Measurements from ENCODE around the gene KCNN3.
"Not testable (repeated sequence)": the region's sequence is repeated elsewhere in the genome, so short reads cannot be mapped to it uniquely, and the experiment has no call there.

The KCNN3 gene

DNA sequence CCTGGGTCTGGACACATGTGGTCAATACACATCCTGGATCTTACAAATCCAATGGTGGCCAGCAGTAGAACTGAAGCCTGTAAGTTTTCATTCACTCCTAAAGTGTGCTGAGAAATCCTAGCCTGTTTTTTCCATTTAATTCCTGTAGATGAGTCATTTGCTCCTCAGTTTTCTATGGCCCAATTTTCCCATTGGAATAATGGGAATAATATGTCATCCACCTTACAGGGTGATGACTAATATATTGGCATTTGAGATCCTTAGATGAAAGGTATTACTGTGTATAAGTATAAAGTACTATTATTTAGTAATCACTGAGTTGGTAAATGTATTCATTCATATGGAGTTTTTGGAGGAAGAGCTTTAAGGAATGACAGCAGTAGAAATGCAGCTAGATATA lies 172.4 kb downstream of the KCNN3 start:
- DNase-seq (ENCODE audit: insufficient read length) (no peak), FAIRE-seq (no peak)
- no peak for TF ChIP-seq POLR2AphosphoS5 (IDR thresholded peaks at IDR 0.05; ENCODE audit: low read depth, low read length)
- no peak for TF ChIP-seq TAF1 (IDR thresholded peaks at IDR 0.05; ENCODE audit: borderline replicate concordance, low read depth, low read length)
- TF ChIP-seq POLR2A (IDR thresholded peaks at IDR 0.05; ENCODE audit: low read depth, low read length): no peak

DNA sequence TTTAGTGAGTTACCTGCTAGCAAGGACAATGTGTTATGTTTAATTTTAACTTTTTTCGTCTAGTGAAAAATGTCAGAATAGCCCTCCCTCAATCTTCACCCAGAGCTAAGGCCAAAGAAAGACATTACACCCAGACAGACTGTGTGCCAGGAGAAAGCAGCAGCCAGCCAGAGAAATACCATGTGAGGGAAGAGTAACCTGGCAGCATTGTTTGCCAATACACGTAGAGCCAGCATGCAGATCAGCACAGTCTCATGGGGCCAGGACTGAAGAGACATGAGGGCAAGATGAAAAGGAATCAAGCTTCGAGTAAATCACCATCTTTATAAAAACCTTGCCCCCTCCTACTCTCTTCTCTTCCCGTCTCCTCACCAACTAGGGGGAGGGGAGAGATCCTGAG lies 173.6 kb downstream of the KCNN3 start:
- DNase-seq (ENCODE audit: insufficient read length) (no peak), FAIRE-seq (no peak)
- TF ChIP-seq POLR2A (IDR thresholded peaks at IDR 0.05; ENCODE audit: low read depth, low read length) (no peak), TAF1 (IDR thresholded peaks at IDR 0.05; ENCODE audit: borderline replicate concordance, low read depth, low read length) (no peak)

DNA sequence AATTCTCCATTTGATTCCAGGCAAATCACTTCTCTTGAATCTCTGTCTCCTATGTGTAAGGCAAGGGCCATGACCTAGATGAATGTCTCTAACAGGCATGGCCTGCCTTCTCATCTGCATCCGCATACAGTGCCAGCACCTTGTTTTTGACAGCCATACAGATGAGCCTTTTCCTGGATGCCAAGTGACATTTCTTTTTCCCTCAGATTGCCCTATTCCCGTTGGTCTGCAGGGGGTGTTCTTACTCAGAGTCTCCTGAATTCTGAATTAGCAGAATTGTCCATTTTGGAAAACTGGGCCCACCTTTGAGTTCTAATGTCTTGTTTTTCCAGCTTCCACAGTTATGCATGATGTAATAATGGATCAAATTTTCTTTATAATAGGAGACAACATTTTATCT lies 174.1 kb downstream of the KCNN3 start:
- FAIRE-seq (no peak), DNase-seq (ENCODE audit: insufficient read length) (no peak)
- TF ChIP-seq TAF1 (IDR thresholded peaks at IDR 0.05; ENCODE audit: borderline replicate concordance, low read depth, low read length): no peak
- no peak for TF ChIP-seq POLR2AphosphoS5 (IDR thresholded peaks at IDR 0.05; ENCODE audit: low read depth, low read length)
- TF ChIP-seq POLR2A (IDR thresholded peaks at IDR 0.05; ENCODE audit: low read depth, low read length): no peak

DNA sequence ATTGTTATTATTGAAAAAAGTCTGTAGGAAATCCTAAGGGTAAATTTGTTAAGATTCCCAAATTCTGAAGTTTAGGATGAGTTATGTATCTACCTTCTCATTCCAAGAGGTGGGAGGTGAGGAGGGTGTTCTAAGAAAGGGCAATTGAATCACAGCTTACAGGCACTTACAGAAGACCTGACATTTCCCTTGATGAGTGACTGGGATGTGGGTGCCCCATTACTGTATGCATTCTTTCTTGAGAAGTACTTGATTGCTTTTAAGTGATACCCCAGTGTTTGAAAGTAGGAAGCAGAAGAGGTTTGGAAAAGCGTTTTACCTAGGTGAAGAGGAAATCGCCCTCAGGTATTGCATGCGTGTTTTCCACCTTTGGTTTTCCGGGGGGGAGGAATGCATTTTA lies 175.1 kb downstream of the KCNN3 start:
- DNase-seq (ENCODE audit: insufficient read length) (no peak), FAIRE-seq (no peak)
- TF ChIP-seq POLR2A (IDR thresholded peaks at IDR 0.05; ENCODE audit: low read depth, low read length) (no peak), POLR2AphosphoS5 (IDR thresholded peaks at IDR 0.05; ENCODE audit: low read depth, low read length) (no peak), TAF1 (IDR thresholded peaks at IDR 0.05; ENCODE audit: borderline replicate concordance, low read depth, low read length) (no peak)

DNA sequence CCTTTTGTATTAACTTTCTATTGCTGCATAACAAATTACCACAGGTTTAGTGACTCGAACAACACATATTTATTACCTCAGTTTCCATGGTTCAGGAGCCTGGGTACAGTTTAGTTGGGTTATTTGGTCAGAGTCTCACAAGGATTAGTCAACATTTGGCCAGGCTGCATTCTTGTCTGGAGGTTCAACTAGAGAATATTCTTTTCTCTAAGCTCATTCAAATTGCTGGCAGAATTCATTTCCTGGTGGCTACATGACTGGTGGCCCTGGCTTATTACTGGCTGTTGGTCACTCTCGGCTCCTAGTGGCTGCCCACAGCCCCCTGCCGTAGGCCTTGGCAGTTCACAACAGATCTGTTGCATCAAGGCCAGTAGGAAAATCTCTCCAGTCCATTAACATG lies 181.0 kb downstream of the KCNN3 start:
- TF ChIP-seq TAF1 (IDR thresholded peaks at IDR 0.05; ENCODE audit: borderline replicate concordance, low read depth, low read length) (no peak), POLR2AphosphoS5 (IDR thresholded peaks at IDR 0.05; ENCODE audit: low read depth, low read length) (no peak), POLR2A (IDR thresholded peaks at IDR 0.05; ENCODE audit: low read depth, low read length) (no peak)
- no peak for FAIRE-seq
- no peak for DNase-seq (ENCODE audit: insufficient read length)

DNA sequence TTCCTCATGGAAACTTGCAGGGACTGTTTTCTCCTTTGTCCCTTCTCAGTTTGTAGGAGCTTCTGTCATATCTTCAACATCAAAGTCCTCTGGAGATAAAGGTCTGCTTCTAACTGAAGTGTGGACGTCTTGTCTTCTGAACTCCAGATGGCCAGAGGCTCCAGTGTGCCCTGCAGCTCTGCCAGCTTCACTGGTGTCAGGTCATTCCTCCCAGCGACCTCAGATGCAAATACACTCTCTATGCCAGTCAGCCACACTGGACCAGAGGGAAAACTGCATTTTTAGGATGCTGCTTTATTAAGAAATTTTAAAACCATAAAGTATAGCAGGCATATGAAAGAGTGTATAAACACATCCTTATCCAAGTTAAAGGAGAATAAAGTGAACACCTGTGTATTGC lies 183.6 kb downstream of the KCNN3 start:
- TF ChIP-seq POLR2AphosphoS5 (IDR thresholded peaks at IDR 0.05; ENCODE audit: low read depth, low read length): no peak
- no peak for TF ChIP-seq POLR2A (IDR thresholded peaks at IDR 0.05; ENCODE audit: low read depth, low read length)
- TF ChIP-seq TAF1 (IDR thresholded peaks at IDR 0.05; ENCODE audit: borderline replicate concordance, low read depth, low read length): no peak
- FAIRE-seq (no peak), DNase-seq (ENCODE audit: insufficient read length) (no peak)

DNA sequence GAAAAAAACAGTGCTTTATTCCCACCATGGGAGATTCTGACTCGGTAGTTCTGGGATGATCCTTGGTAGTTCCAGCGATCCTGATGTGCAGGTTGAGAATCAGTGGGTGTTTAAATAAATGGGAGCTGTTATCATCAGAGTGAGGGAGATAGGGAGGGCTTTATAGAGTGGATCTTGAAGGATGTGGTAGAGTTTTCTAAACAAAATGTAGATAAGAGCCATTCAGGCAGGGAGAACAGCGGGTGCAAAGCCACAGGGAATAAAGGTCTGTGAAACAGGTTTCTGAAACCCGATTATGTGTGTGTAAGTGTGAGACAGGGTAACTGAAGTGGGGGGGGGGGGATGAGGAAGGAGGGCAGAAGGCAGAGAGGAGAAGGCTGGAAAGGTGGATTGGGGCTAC lies 186.3 kb downstream of the KCNN3 start:
- no peak for TF ChIP-seq POLR2AphosphoS5 (IDR thresholded peaks at IDR 0.05; ENCODE audit: low read depth, low read length)
- no peak for TF ChIP-seq POLR2A (IDR thresholded peaks at IDR 0.05; ENCODE audit: low read depth, low read length)
- TF ChIP-seq TAF1 (IDR thresholded peaks at IDR 0.05; ENCODE audit: borderline replicate concordance, low read depth, low read length): no peak
- DNase-seq (ENCODE audit: insufficient read length): no peak
- no peak for FAIRE-seq

DNA sequence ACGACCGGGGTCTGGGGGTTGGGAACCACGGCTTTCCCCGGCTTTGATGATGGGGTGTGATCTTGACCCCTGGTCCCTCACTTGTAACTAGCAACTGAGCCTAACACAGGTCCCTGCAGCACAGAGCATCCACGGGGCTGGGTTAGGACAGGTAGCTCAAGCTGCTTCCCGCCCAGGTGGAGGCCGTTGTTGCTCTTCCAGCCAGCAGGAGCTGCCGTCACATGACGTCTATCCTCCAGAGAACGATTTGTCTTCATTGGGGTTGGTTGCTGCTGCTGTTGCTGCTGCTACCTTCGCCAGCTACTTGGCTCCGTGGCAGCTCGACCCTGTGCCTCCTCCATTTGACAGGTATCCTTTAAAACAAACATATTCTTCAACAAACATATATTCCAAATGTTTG lies 187.8 kb downstream of the KCNN3 start:
- FAIRE-seq: no peak
- DNase-seq (ENCODE audit: insufficient read length): no peak
- TF ChIP-seq TAF1 (IDR thresholded peaks at IDR 0.05; ENCODE audit: borderline replicate concordance, low read depth, low read length) (no peak), POLR2A (IDR thresholded peaks at IDR 0.05; ENCODE audit: low read depth, low read length) (no peak), POLR2AphosphoS5 (IDR thresholded peaks at IDR 0.05; ENCODE audit: low read depth, low read length) (no peak)

DNA sequence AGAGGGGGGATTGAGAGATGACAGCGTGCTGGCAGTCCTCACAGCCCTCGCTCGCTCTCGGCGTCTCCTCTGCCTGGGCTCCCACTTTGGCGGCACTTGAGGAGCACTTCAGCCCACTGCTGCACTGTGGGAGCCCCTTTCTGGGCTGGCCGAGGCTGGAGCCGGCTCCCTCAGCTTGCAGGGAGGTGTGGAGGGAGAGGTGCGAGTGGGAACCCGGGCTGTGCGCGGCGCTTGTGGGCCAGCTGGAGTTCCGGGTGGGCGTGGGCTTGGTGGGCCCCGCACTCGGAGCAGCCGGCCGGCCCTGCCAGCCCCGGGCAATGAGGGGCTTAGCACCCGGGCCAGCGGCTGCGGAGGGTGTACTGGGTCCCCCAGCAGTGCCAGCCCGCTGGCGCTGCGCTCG lies 192.2 kb downstream of the KCNN3 start:
- not testable (repeated sequence) for DNase-seq (ENCODE audit: insufficient read length); FAIRE-seq

DNA sequence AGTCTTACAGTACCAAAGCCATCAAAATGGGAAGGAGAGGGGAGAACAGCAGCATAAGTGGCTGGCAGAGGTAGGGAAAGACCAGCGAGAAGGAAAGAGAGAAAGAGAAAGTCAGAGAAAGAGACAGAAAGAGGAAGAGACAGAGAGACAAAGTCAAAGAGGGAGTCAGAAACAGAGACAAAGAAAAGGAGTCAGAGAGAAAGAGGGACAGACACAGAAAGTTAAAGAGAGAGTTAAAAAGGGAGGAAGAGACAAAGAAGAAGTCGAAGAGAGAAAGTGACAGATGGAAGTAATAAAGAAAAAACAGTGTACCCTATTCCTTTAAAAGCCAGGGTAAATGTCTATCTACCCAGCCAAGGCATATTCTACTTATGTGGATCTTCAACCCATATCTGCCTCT lies 193.2 kb downstream of the KCNN3 start:
- not testable (repeated sequence) for FAIRE-seq; DNase-seq (ENCODE audit: insufficient read length)

DNA sequence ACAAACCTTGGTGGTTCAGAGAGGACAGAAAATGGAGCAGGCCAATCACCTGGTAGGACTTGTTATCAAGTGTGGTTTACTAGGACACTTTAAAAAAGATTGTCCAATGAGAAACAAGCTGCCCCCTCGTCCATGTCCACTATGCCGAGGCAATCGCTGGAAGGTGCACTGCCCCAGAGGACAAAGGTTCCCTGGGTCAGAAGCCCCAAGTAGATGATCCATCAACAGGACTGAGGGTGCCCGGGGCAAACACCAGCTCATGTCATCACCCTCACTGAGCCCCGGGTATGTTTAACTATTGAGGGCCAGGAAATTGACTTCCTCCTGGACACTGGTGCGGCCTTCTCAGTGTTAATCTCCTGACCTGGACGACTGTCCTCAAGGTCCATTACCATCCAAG lies 195.6 kb downstream of the KCNN3 start:
- not testable (repeated sequence) for FAIRE-seq; DNase-seq (ENCODE audit: insufficient read length)

DNA sequence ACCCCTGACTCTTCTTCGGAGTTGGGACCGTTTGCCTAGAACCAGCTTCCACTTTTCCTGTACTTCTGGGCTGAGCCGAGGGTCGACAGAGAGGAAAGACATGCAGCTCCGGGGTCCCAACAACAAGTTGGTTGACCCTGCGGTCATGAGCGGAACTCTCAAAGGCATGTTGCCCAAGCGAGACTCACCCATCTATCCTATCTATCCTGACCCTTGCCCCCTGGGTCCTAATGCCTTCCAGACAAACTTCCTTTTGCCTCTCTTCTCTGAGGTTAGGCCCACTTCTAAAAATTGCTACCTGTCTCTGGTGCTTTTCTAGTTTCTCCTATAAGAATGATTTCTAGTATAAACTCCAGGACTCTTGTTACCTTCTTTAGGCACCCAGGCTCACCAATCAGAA lies 197.8 kb downstream of the KCNN3 start:
- not testable (repeated sequence) for FAIRE-seq; DNase-seq (ENCODE audit: insufficient read length)

DNA sequence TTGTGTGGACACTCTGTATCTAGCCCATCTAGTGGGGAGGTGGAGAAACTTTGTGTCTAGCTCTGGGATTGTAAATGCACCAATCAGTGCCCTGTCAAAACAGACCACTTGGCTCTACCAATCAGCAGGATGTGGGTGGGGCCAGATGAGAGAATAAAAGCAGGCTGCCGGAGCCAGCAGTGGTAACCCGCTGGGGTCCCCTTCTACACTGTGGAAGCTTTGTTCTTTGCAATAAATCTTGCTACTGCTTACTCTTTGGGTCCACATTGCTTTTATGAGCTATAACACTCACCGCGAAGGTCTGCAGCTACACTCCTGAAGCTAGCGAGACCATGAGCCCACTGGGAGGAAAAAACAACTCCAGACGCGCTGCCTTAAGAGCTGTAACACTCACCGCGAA lies 198.7 kb downstream of the KCNN3 start:
- not testable (repeated sequence) for DNase-seq (ENCODE audit: insufficient read length); FAIRE-seq

DNA sequence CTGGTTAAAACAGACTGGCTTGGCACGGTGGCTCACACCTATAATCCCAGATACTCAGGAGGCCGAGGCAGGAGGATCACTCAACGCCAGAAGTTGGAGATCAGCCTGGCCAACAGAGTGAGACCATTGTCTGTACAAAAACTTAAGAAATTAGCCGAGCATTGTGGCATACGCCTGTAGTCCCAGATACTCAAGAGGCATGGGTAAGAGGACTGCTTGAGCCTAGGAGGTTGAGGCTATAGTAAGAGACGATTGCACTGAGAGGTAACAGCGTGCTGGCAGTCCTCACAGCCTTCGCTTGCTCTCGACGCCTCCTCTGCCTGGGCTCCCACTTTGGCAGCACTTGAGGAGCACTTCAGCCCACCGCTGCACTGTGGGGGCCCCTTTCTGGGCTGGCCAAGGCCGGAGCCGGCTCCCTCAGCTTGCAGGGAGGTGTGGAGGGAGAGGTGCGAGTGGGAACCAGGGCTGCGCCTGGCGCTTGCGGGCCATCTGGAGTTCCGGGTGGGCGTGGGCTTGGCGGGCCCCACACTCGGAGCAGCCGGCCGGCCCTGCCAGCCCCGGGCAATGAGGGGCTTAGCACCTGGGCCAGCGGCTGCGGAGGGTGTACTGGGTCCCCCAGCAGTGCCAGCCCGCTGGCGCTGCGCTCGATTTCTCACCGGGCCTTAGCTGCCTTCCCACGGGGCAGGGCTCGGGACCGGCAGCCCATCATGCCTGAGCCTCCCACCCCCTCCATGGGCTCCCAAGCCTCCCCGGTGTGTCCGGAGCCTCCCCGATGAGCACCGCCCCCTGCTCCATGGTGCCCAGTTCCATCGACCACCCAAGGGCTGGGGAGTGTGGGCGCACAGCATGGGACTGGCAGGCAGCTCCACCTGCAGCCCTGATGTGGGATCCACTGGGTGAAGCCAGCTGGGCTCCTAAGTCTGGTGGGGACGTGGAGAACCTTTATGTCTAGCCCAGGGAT lies 199.5 kb downstream of the KCNN3 start:
- not testable (repeated sequence) for DNase-seq (ENCODE audit: insufficient read length); FAIRE-seq
